GM19193 (cell line): Measurements from ENCODE around the gene ANK2.

Experiments
- POLR2A ChIP-seq: IDR thresholded peaks from 4 replicates; pipeline ENCODE4 v1.6.1; 2011; ENCODE audit not compliant: insufficient read depth, insufficient read length; ENCODE audit errors: extremely low read depth

The ANK2 gene

GRCh38 chr4:113339430-113339813 lies 290.0 kb downstream of the ANK2 start:
- TF ChIP-seq POLR2A: no peak

DNA sequence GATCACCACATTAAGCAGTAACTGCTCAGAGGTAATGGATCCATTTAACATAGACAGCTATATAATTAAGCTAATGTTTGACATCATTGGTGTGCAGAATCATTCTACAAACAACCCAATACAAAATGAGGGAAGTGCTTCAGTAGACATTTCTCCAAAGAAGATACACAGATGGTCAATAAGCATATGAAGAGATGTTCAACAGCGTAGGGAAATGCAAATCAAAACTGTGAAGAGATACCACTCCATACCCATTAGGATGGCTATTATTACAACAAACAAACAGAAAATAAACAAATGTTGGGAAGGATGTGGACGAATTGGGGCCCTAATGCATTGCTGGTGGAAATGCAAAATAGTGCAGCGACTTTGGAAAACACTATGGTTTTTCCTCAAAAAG lies 294.6 kb downstream of the ANK2 start:
- TF ChIP-seq POLR2A: no peak

GRCh38 chr4:113347245-113347644 lies 297.8 kb downstream of the ANK2 start:
- no peak for TF ChIP-seq POLR2A

DNA sequence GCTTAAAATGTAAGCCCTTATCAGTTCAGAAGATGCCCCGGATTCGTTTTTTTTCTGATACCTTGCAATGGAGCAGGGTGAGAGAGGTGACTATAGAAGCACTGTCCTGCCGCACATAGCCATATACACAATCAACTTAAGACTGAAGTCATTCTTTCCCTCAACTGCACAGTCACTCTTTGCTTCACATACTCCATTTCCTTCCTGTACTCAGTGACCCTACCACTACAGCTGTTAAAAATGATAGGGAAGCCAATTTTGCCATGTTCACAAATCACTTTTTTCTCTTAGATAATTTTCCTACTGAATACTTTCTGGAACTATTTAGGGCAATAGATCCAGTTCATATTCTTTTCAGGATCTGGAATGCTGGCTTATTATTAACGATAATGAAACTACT lies 300.0 kb downstream of the ANK2 start:
- no peak for TF ChIP-seq POLR2A

GRCh38 chr4:113350576-113350975 lies 301.1 kb downstream of the ANK2 start:
- no peak for TF ChIP-seq POLR2A

DNA sequence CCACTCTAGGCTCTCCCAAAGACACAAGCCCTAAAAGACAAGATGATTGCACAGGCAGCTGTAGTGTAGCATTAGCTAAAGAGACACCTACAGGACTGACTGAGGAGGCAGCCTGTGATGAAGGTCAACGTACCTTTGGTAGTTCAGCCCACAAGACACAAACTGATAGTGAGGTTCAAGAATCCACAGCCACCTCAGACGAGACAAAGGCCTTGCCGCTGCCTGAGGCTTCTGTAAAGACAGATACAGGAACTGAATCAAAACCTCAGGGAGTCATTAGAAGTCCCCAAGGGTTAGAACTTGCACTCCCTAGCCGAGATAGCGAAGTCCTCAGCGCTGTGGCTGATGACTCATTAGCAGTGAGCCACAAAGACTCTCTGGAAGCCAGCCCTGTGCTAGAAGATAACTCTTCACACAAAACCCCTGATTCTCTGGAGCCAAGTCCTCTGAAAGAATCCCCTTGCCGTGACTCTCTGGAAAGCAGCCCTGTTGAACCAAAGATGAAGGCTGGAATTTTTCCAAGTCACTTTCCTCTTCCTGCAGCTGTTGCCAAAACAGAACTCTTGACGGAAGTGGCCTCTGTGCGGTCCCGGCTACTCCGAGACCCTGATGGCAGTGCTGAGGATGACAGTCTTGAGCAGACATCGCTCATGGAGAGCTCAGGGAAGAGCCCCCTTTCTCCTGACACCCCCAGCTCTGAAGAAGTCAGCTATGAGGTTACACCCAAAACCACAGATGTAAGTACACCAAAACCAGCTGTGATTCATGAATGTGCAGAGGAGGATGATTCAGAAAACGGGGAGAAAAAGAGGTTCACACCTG lies 306.3 kb downstream of the ANK2 start:
- TF ChIP-seq POLR2A: no peak

DNA sequence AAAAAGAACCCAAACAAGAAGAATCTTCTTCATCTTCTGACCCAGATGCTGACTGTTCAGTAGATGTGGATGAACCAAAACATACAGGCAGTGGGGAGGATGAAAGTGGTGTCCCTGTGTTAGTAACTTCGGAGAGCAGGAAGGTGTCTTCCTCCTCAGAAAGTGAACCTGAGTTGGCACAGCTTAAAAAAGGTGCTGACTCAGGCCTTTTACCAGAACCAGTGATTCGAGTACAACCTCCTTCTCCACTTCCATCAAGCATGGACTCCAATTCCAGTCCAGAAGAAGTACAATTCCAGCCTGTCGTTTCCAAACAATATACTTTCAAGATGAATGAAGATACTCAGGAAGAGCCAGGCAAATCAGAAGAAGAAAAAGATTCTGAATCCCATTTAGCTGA lies 307.0 kb downstream of the ANK2 start:
- TF ChIP-seq POLR2A: no peak

DNA sequence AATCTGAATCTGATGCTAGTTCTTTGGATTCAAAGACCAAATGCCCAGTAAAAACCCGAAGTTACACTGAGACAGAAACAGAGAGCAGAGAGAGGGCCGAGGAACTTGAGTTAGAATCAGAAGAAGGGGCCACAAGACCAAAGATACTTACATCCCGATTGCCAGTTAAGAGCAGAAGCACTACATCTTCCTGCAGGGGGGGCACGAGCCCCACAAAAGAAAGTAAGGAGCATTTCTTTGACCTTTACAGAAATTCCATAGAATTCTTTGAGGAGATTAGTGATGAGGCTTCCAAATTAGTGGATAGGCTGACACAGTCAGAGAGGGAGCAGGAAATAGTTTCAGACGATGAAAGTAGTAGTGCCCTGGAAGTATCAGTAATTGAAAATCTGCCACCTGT lies 309.3 kb downstream of the ANK2 start:
- no peak for TF ChIP-seq POLR2A

- no peak for TF ChIP-seq POLR2A
These were observed 315.9 kb downstream of the ANK2 start for GRCh38 chr4:113365377-113365776.

DNA sequence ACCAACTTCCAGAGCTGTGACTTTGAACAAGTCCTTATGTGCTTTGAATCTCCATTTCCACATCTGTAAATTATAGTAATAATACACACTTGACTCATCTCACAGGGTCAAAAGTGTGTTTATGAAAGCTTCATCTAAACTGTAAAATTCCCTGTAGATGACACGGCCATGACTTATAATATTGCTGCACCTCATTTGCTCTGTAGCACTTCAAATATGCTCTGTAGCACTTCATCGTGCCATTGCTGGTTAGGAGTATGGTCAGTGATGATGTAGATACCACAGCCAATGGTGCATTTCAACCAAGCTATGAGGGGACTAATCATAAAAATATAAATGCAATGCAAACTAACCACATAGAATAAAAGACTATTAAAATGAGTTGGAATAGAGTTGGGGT lies 318.6 kb downstream of the ANK2 start:
- TF ChIP-seq POLR2A: no peak

DNA sequence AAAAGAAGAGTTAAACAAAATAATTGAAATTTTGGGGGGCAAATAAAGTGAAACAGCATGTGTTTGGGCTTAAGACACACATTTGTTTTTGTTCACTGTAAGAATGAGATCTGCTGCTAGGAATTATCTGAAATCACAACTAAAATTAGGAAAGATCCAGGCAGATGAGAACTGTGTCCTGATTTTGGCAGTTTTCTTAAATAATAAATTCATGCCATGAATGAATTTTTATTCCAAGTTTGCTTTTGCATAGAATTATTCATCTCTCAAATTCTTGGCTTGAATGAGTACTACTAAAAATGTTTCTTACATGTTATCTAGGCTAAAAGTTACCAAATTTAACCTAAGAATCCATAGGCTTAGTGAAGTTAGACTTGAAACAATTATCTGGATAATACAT lies 321.7 kb downstream of the ANK2 start:
- no peak for TF ChIP-seq POLR2A

- TF ChIP-seq POLR2A: no peak
These were observed 326.7 kb downstream of the ANK2 start for GRCh38 chr4:113375964-113376666.

GRCh38 chr4:113378836-113379235 lies 329.4 kb downstream of the ANK2 start:
- no peak for TF ChIP-seq POLR2A

DNA sequence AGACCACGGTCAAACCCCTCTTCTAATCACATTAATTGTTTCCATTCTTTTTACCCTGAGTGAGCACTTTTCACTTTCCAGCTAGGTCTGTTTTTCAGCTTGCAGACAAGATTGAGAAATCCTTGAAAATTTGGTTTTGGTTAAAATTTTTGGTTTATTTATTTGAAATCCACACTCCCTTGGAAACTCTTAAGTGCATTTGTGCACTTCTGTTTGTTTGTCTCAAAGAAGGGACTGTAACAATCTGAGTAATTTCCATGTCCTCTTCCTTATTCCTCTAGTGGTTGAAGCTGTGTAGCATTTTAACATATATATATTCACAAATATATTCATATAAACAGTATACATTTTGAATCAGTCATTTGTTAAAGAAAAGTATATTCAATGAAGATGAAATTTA lies 333.3 kb downstream of the ANK2 start:
- no peak for TF ChIP-seq POLR2A

DNA sequence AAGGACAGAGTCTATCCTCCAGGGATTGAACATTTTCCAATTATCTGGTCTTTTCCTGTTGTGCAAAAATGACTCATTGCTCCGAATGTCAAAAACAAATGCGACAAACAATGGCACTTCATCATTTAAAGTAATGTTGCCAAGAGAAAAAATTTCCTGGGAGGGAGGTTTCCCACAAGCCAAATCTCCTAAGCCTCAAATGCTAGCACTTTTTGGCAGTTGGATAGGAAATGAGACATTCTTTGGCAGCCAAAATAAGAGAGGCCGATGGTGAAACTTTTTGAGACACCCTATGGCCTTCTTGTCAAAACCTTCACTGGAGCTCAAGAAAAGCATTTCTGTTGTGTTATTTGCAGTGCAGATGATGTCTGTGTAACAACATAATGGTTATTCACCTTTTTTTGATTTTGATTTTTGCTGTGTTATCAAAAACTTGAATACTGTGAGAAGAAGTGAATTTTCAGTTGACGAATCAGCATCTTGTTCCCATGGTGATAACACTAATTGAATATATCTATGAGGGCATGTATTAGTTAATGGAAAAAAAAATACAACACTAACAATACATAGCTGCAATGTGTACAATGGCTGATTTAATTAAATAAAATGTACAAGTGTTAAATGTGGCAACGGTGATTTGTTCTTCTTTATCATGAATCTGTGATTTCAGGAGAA lies 333.8 kb downstream of the ANK2 start:
- TF ChIP-seq POLR2A: no peak

GRCh38 chr4:113384600-113384999 lies 335.1 kb downstream of the ANK2 start:
- TF ChIP-seq POLR2A: no peak
